Transverse colon (tissue), 4 donors: ENCODE data around the gene TEX261. TPM values are rescaled to one million over a fixed set of nuclear protein-coding genes. Genes with fewer than 3 reads are reported as not detected.

Experiments used
- DNase-seq: peaks from one replicate; pipeline ENCODE4 v3.0.0-alpha.2; 2019
- H3K27ac ChIP-seq, 4 donors: fragments of 200-600 bp; sonication (generic); 2 replicates each; pipeline ENCODE4 v1.5.1; 2016 to 2018; ENCODE audit warnings: inconsistent platforms in 4 of 4
- H3K27me3 ChIP-seq: fragments of 200-600 bp; sonication (generic); 2 replicates; pipeline ENCODE4 v1.5.1; 2017; ENCODE audit warnings: inconsistent platforms
- H3K36me3 ChIP-seq, 4 donors: fragments of 200-600 bp; sonication (generic); 2 replicates each; pipeline ENCODE4 v1.5.1; 2017 to 2019; ENCODE audit warnings: inconsistent platforms in 4 of 4
- H3K4me1 ChIP-seq, 4 donors: fragments of 200-600 bp; sonication (generic); 2 replicates each; pipeline ENCODE4 v1.5.1; 2017 to 2020; ENCODE audit warnings: inconsistent platforms in 4 of 4
- H3K4me3 ChIP-seq, 4 donors: fragments of 200-600 bp; sonication (generic); 1 replicate in 1 of 4; 2 replicates in 3 of 4; pipeline versions ENCODE4 v1.5.1 to v1.6.1; 2017 to 2019; ENCODE audit warnings: inconsistent platforms in 4 of 4
- H3K9me3 ChIP-seq, 2 donors: fragments of 200-600 bp; sonication (generic); 2 replicates each; pipeline ENCODE4 v1.5.1; 2017 to 2019; ENCODE audit warnings: inconsistent platforms in 2 of 2
- CTCF ChIP-seq, 5 experiments: fragments of 200-600 bp in 3 of 5; fragments of 450-650 bp in 2 of 5; sonication (generic) in 3 of 5; IDR thresholded peaks; 1 replicate in 2 of 5; 2 replicates in 3 of 5; pipeline ENCODE4 v1.5.1; 2016 to 2017; ENCODE audit warnings: antibody characterized with exemption in 5 of 5, inconsistent platforms in 3 of 5, mild to moderate bottlenecking in 2 of 5, moderate library complexity in 1 of 5
- EP300 ChIP-seq: sonication (generic); formaldehyde crosslinking; IDR thresholded peaks from one replicate; pipeline ENCODE4 v1.6.1; 2017; ENCODE audit warnings: antibody characterized with exemption, low read depth
- POLR2A ChIP-seq: fragments of 450-650 bp; IDR thresholded peaks from one replicate; pipeline ENCODE4 v1.6.1; 2016; ENCODE audit warnings: antibody characterized with exemption, mild to moderate bottlenecking, moderate library complexity
- POLR2AphosphoS5 ChIP-seq, 3 donors: sonication (generic); formaldehyde crosslinking; IDR thresholded peaks; one replicate each; pipeline ENCODE4 v1.6.1; 2016; ENCODE audit warnings: antibody characterized with exemption in 3 of 3
- WGBS, 2 donors: methylation state at CpG; one replicate each; pipeline ENCODE4 v1.1.5; 2018; ENCODE audit warnings: low coverage in 1 of 2; 5-methylcytosine and 5-hydroxymethylcytosine counted together
- in situ Hi-C, 4 donors: fragments of 200-750 bp; cut with MboI; loops; one replicate each; pipeline versions ENCODE4 v1.15.0 to v1.15.1; 2017; ENCODE audit warnings: low sequenced_read_pairs in 3 of 4, low pct_ligation_motif_present in 1 of 4, low pct_unique_long_range_greater_than_20kb in 1 of 4
- intact Hi-C: fragments of 100-400 bp; cut with DNase I; formaldehyde crosslinking; loops from one replicate; pipeline ENCODE4 v1.15.1; 2023; ENCODE audit warnings: low total_unique reads
- total RNA-seq, 4 donors: library from RNA; depleted of rRNA; stranded (reverse); fragments of >200 nt; gene quantifications; one replicate each; pipeline ENCODE4 v1.1.0, GENCODE V29; 2016

TEX261 gene
- total RNA-seq, 4 donors from 2014 or later = 14.6 to 34.5 (median 30.5) TPM

GRCh38 chr2:70994009-70994698 is 519 bp downstream of the TEX261 start:
- intact Hi-C loops = no loop called here
- Histone ChIP-seq H3K4me1 (peaks cover 11 to 26% (median 16%) of the 10 kb centered on the region in 4 donors), H3K36me3 (peaks cover 0 to 8% (median 3%) of the 10 kb centered on the region in 4 donors), H3K4me3 (peak overlapping the region; percentile 55 to 100 (median 99)), H3K27me3 (no peaks in the 10 kb centered on the region), H3K9me3 (no peaks in the 10 kb centered on the region), H3K27ac (peak overlapping the region; percentile 81 to 91 (median 86))
- in situ Hi-C loops = no loop called here
- TF ChIP-seq EP300 = no peak
- no peak for TF ChIP-seq POLR2AphosphoS5 (IDR thresholded peaks at IDR 0.05)
- no peak for TF ChIP-seq CTCF (IDR thresholded peaks at IDR 0.05)
- TF ChIP-seq POLR2A = no peak
- 0% methylated on average over 25 of the region's 49 CpGs; no CpG with 5 or more reads in 1 of the 2 donors for WGBS, 2 donors
- DNase-seq = peak; percentile 32

GRCh38 chr2:70992945-70993853 is 1.5 kb downstream of the TEX261 start:
- H3K9me3 ChIP-seq = no peaks in the 10 kb centered on the region
- DNase-seq = no peak
- H3K4me1 ChIP-seq = peaks cover 11 to 26% (median 16%) of the 10 kb centered on the region in 4 donors
- peak overlapping the region in 3 of 4 donors; percentile 55 to 100 (median 98) for H3K4me3 ChIP-seq
- H3K27me3 ChIP-seq = no peaks in the 10 kb centered on the region
- WGBS, 2 donors = 87 to 100% methylated on average over 2 to 12 of the region's 12 CpGs
- peaks cover 0 to 15% (median 8%) of the 10 kb centered on the region in 4 donors for H3K36me3 ChIP-seq
- in situ Hi-C loops = no loop called here
- peak overlapping the region in 1 of 4 donors; percentile 91 for H3K27ac ChIP-seq
- intact Hi-C loops = no loop called here
- TF ChIP-seq EP300 (no peak), POLR2AphosphoS5 (IDR thresholded peaks at IDR 0.05) (no peak), POLR2A (no peak), CTCF (IDR thresholded peaks at IDR 0.05) (no peak)

GRCh38 chr2:70991742-70992141 is 2.9 kb downstream of the TEX261 start:
- Histone ChIP-seq H3K27me3 (no peaks in the 10 kb centered on the region), H3K36me3 (peaks cover 0 to 22% (median 10%) of the 10 kb centered on the region in 4 donors), H3K9me3 (no peaks in the 10 kb centered on the region), H3K4me3 (no peak overlapping the region), H3K27ac (no peak overlapping the region), H3K4me1 (peaks cover 11 to 26% (median 16%) of the 10 kb centered on the region in 4 donors)
- TF ChIP-seq CTCF (IDR thresholded peaks at IDR 0.05) (no peak), EP300 (no peak), POLR2AphosphoS5 (IDR thresholded peaks at IDR 0.05) (no peak), POLR2A (no peak)
- 85% methylated on average over 9 of the region's 9 CpGs; no CpG with 5 or more reads in 1 of the 2 donors for WGBS, 2 donors
- in situ Hi-C loops = no loop called here
- intact Hi-C loops = no loop called here
- no peak for DNase-seq

GRCh38 chr2:70991142-70991541 is 3.5 kb downstream of the TEX261 start:
- no peak for TF ChIP-seq POLR2AphosphoS5 (IDR thresholded peaks at IDR 0.05)
- no peak for TF ChIP-seq CTCF (IDR thresholded peaks at IDR 0.05)
- TF ChIP-seq POLR2A = no peak
- no peak for TF ChIP-seq EP300
- Histone ChIP-seq H3K36me3 (peaks cover 0 to 22% (median 10%) of the 10 kb centered on the region in 4 donors), H3K4me1 (peaks cover 11 to 26% (median 16%) of the 10 kb centered on the region in 4 donors), H3K27ac (no peak overlapping the region), H3K27me3 (no peaks in the 10 kb centered on the region), H3K9me3 (no peaks in the 10 kb centered on the region), H3K4me3 (no peak overlapping the region)
- DNase-seq = no peak
- 96% methylated on average over 5 of the region's 5 CpGs; no CpG with 5 or more reads in 1 of the 2 donors for WGBS, 2 donors
- intact Hi-C loops (no loop called here), in situ Hi-C loops (no loop called here)
